CD1c-positive myeloid dendritic cell (primary cell): ENCODE data around the gene REPIN1.
"Not testable (repeated sequence)": the region's sequence is repeated elsewhere in the genome, so short reads cannot be mapped to it uniquely, and the experiment has no call there.

Source experiments
- DNase-seq: peaks from one replicate; pipeline ENCODE4 v3.0.0-alpha.2; 2016; ENCODE audit errors: extremely low spot score

The REPIN1 gene

DNA sequence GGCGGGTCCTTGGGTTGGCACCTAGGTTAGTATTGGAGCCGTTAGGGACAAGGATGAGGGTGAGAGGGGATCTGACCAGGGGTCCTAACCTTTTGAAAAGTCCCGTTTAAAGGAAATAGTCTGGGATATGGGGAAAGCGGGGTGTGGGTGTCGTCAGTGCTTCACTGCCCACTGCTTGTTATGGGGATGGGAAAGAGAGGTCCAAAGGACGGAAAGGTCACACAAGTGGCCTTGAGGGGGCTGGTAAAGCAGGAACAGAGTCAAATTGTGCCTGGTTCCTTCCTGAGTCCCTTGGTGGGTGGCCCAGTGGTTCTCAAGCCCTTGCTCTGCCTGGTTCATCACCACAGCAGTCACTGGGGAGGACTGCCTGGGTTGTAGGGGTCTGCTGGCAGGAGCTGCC, 7.9 kb downstream of the REPIN1 start:
- DNase-seq: peak; percentile 27

DNA sequence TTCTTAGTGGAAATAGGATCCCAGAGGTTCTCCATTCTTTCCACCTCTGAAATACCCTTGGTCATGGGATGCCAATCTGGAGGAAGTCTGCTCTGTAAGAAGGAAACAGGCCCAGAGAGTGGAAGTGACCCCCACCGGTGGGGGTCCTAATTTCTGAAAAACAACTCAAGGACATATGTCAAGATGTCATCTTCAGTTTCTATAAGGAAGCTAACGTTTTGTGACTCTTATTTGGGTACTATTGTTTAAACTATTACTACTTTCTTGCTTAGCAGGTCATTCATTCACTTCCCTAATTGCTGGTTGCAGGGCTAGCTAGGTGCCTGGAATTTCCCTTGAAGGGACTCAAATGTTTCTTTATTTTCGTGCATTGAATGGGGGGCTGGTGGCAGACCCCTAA, 8.6 kb downstream of the REPIN1 start:
- peak; percentile 68 for DNase-seq

DNA sequence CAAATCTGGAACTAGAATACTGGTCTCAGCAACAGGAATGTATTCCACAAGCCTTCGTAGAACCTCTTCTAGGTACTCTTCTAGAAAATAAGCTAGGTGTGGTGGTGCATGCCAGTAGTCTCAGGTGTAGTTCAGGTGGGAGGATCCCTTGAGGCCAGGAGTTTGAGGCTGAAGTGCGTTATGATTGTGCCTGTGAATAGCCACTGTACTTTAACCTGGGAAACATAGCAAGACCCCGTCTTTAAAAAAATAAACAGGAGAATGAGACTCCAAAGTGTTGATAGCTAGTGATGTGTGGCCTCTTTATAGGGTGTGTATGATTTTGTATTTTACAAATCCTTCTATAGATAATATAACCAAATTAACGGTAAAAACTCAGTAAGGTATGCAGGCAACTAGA, 9.0 kb downstream of the REPIN1 start:
- DNase-seq: no peak

DNA sequence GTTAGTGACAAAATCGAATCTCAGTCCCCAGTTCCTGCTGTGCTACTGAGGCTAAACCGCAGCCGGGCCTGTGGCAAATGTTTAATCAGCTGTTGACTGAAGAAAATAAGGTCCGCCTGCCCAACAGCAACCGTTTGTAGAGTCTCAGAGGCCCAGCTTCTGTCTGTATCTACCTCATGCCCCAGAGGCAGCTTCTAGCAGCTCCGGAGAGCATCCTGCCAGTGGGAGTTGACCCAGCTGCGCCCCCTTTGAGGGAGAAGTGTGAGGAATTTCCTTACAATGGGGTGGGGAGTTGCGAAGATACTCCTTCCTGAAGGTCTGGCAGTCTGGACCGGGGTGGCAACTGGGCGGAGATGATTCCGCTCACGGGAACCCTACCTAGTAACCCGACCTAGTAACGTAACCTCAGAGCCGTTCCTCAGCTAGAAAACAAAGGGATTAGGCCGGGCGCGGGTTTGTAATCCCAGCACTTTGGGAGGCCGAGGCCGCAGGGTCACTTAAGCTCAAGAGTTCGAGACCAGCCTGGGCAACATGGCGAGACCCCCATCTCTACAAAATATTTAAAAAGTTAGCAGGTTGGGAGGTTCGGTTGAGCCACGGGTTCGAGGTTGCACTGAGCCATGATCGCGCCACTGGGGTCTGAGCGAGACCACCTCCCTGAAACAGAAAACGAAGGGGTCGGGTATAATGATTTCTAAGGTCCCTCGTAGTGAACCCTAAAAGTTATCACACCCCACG, 9.7 kb downstream of the REPIN1 start:
- peak; percentile 56 for DNase-seq

DNA sequence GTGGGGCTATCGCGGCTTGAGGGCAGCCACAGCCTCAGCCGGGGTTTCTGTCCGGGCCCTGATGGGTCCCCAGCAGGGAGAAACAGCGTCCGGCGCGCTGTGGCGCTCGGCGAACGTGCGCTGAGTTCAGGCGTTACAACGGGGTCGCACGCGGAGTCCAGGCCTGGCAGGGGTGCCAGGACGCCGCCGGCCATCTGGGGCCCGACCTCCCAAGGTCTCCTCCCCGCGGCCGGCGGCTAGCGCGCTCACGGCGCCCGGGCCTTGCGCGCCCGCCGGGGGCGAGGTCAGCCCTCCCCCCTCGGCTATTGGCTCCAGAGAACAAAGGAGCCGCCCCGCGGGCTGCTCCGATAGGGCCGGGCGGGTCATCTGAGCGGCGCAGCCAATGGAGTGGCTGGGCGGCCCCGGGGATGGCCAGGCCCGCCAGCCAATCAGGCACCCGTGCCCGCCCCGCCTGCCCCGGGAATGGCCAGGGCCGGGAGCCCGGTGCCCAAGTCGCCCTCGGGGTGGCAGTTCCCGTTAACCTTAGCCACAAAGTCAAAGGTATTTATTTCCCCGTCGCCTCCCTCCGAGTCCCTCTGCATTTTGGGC, 10.3 kb downstream of the REPIN1 start, which contains the start of gene ZNF775:
Gene ZNF775 (plus strand): TSS at position 478 of the 588 bp plus-strand sequence. CDS start 9,141 bp downstream, outside the sequence.
- peak; percentile 98 for DNase-seq

DNA sequence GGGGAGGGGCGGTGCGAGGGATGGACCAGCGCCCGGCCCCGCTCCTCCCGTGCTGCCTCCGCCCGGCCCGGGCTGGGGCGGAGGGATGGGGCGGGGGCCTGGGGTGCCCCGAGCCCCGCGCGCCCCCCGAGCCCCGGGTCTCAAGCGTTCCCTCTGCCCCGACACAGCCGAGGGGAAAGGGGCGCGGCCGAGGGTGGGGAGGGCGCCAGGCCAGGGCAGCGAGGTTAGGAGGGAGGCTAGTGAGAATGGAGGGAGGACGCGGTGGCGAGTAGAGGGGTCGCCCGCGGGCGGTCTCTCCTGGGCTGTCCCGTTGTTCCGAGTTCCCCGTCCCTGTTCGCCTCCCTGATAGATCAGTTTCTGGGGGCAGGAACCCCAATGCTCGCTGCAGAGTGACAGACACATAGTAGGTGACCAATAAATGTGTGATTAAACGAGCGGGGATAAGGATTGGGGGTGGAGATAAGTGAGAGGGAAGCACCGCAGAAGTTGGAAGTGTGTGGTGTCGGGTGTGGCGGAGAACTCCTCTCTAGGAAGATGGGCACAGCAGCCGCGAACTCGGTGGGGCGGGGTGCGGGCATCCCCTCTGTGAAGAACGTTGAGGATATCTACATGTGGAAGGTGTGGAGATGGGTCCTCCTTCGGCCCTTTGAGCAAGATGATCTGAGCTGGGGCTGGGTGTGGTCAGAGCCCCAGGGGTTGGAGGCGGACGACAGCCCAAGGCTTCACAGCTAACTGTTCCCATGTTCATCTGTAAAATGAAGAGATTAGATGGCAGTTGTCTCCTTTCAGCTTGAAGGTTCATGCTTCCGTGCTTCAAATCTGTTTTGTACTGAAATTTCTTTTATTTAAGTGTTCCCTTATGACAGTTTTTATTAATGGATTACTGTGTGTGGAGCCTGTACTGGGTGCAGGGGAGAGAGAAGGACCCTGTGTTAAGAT, 11.1 kb downstream of the REPIN1 start:
- no peak for DNase-seq

DNA sequence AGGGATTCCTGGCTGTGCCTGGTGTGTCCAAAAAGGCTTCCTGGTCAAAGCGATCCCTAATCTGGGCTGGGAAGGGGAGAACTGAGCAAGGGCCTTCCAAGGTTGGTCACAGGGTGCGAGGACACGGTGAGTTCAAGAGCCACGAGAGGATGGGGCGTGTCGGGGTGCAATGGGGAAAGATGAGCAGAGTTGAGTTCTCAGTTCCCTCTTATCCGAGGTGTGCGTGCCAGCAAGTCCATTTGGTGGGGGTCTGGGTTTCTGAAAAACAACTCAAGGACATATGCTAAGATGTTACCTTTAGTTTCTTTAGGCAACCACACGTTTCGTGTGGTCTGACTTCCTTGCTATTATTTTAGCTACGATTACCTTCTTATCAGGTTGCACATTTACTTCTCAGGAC, 11.8 kb downstream of the REPIN1 start:
- DNase-seq: peak; percentile 43

DNA sequence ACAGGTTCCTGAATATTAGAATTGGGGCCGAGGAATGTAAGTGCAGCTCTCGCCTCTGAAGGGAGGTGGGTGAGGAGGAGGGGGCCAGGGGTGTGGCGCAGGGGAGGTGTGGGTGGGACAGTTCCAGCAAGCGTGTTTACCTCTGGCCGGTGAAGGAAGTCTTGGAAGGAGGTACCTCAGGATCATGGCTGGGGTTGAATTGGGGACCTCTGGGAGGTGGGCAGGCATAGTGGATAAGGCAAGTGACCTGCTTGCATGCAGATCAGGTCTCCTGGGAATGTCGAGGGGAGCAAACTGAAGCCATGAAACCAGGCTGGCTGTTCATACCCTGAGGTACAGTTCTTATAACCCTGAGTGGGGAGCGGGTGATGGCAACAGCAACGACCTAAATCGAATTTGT, 12.5 kb downstream of the REPIN1 start:
- DNase-seq: no peak

DNA sequence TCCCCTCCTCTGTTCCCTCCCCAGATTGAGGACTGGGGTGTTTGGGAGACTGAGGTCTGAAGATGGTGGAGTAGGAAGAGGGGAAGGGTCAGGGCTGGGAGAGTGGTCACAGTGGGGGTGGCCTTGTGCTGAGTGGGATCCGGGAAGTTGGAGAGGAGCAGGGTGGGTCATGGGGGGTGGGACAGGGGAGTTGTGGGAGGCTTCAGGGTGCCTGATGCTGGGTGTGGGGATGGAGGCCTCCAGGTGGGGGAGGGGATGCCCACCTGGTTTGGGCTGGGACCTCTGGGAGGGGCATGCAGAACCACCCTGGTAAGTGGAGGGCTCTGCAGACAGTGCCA, 13.1 kb downstream of the REPIN1 start:
- DNase-seq: no peak

DNA sequence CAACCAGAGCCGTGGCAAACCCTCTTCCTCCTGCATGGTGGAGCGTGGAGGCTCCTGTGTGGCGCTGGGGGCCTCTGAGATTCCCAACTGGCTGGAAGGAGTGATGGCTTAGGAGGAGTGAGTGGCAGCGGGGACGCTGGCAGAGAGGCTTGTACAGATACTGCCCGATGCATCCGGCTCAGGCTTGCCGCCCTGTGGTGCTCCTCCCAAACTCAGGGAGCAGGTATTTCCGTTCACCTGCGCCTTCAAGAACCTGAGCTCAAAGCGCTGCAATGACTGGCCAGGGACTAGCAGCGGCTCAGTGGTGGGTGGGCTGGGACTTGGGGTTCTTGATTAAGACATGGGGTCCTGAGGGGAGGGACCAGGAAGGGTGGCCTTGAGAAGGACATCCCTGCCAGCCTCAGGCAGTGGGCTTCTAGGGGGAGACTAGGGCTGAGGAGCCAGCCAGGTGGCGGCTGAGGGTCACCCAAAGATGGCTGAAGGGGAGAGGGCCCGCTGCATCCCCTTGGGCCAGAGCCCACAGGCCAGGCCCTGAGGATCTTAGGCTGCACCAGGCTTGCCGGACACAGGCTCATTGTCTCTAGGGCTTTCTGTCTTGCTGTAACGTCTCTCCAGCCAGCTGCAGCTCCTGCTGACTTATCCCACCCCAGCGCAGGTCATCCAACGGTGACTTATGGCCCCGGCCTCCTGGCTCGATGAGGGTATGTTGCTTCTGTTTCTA, 13.7 kb downstream of the REPIN1 start:
- no peak for DNase-seq

DNA sequence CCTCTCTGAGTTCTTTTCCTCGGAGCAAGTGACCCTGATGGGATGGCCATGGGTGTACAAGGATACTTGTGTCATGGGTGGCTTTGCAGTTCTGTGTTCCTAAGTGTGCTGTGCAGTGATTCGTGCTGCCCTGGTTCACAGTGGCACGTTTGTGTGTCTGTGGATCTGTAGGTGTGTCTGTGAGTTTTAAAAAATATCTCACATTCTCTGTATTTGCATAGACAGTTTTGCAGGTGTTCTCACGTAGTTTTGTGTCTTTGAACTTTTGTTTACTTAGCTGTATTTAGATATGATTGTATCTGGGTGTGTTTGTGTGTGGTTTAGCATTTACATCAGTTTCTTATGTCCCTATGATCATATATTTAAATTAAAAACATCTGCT, 14.2 kb downstream of the REPIN1 start:
- no peak for DNase-seq

DNA sequence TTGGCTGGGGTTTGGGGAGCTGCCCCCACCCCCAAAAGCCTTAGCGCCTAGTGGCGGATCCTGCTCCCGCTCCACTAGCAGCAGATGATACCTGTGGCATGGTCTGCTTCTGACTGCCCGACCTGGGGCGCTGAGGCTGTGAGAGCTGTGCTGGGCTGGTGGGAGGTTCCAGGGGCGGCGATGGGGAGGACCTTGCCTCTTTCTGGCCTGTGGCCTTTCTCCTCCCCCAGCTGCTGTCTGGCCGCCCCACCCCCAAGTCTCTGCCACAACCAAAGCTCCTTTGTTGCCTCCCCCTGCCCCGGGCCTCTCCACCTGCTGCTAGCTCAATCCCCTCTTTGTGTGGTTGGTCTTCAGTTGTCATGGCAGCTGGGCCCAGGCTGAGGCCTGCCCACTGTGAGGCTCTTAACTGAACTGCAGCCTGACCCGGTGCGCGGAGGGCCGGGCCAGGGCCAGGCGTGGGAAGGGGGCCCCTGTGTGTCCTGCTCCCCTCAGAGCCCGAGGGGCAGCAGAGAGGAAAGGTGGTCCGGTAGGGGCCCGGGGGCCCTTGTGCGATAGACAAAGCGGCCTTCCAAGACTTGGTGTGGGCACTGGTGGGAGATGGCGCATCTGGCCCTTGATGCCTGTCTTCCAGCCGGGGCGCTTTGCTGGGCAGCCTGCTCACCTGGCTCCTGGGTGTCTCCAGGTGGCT, 15.2 kb downstream of the REPIN1 start:
- no peak for DNase-seq

DNA sequence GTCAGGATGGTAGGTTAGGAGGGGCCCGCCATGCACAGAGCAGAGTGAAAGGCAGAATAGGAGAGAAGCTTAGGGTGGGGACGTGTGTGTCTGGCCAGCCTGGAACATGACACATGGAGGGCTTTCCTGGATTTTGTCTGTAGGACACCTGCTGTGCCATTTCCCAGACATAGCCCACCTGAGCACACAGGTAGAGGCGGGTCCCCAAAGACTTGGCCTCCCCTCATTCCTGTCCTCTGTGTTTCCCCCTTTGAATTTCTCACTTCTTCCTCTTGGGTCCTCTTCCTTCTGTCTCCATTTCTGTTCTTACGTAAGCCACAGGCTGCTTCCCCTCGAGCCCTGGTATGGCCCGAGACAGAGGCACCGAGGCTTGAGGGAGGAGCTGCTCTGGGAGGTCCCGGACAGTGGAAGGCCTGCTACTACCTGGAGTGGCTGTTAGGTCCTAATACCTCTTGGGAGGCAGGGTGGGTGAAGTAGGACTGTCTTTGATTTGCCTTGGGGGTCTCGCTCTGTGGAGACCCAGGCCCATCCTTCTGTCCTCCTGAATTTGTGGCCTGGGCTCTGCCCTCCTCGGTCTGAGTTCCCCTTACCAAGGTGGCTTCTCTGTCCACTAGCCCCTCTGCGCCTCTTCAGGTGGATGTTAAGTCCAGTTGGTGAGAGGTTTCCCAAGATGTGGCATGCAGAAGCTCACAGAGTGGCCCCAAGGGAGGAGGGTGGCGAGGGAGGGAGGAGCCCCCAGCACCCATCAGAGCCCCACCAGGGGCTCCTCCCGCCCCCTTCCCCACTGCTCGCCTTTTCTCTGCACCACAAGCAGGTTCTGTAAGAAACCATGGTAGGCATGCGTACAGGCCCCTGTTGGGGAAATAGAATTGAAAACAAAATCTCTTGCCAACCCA, 16.0 kb downstream of the REPIN1 start:
- DNase-seq: peak; percentile 38

DNA sequence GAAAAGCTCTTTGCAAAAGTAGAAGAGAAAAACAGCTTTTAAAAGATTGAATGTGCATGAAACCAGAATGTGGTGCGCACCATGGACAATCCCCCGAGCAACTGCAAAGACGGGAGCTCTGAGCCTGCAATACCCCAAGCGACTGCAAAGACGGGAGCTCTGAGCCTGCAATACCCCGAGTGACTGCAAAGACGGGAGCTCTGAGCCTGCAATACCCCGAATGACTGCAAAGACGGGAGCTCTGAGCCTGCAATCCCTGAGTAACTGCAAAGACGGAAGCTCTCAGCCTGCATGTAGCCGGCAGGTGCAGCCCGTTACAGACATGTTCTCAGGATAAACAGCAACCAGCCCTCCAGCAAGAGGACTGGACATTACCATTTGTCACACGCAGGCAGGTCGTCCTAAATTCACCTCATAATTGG, 16.7 kb downstream of the REPIN1 start:
- no peak for DNase-seq

DNA sequence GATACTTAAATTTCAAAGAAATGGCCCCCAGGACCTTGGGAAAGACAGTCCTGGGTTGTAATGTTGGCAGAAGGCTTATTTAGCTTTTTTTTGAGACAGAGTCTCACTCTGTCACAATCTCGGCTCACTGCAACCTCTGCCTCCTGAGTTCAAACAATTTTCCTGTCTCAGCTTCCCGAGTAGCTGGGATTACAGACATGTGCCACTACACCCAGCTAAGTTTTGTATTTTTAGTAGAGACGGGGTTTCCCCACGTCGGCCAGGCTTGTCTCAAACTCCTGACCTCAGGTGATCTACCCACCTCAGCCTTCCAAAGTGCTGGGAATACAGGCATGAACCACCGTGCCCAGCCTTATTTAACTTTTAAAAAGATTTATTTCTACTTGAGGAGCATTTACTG, 17.3 kb downstream of the REPIN1 start:
- DNase-seq: not testable (repeated sequence)

DNA sequence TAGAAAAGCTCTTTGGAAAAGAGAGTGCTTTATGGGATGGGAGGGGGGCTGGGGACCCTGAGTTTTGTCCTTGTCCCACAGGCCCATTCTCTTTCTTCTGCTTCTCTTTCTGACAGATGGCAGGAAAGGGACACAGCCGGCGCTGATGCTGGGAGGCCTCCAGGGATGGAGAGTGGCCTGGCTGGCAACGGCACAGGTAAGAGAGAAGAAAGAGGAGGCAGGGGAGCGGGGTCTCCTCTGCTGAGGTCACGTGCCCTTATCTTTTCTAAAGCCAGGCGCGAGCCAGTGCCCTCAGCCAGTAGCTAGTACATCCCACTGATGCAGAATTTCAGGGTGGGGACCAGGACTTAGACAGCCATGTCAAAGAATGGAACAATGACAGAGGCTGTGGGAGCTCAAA, 19.7 kb downstream of the REPIN1 start:
- DNase-seq: no peak

DNA sequence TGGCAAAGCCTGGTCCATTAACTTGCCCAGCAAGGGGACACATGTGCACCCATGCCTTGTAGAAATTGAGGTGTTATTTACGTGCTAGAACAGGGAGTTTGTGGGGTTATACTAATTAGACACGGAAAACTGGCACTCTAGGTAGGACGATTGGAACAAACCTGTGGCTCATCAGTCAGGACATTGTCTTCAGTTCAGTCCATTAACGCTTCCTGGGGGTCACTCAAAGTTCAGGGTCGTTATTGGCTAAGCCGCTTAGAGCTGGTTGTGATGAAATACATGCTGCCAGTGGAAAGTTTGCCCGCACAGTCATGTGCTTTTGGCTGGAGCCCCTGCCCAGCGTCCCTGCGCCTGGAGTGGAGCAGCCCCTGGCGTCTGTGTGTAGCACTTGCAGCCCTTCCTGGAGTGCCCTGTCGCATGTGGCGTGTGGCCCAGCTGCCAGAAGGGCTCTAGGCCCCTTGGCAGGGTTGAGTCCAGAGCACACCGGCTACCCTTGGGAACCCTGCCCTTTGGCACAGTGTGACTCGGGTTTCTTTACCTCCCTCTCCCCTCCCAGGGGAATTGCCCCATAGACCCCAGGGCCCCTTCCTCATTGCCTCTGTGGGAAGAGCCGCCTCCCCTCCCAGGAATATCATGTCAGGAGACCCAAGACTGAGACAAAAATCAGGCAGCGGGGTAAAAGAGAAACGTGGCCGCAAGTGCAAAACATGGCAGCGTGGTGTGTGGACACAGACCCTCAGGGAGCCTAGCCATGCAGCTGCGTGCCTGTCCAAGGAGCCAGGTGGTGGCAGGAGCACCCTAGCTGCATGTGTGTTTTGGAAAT, 20.3 kb downstream of the REPIN1 start:
- peak; percentile 44 for DNase-seq

DNA sequence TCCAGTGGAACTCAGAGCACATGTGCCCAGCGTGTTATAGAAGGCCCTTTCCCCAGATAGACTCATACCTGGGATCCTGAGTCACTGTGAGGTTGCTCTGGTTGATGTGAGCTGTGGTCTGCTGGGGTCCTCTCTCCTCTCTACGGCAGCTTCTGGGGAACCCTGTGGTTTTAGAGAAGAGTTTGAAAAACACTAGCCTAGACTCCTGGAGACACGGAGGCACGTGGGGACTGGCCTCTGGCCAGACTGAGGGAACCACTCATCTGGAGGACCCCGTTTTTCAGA, 20.9 kb downstream of the REPIN1 start:
- DNase-seq: no peak

DNA sequence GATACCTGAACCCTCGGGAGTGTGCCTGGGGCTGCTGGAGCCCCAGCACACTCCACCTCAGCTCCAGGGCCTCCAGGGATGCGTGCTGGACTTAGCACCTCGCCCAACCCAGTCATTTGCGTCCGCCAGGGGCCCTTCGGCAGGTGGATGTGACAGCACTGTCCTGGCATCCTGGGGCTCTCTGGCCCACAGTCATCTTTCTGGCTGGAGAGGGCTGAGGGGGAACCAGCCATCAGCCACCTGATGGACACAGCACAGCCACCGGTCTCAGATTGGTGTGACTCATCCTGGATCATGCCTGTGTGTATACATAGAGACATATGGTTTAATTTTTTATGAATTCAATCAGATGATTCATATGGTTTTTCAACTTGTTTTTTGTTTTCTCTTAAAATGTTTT, 21.6 kb downstream of the REPIN1 start:
- no peak for DNase-seq

DNA sequence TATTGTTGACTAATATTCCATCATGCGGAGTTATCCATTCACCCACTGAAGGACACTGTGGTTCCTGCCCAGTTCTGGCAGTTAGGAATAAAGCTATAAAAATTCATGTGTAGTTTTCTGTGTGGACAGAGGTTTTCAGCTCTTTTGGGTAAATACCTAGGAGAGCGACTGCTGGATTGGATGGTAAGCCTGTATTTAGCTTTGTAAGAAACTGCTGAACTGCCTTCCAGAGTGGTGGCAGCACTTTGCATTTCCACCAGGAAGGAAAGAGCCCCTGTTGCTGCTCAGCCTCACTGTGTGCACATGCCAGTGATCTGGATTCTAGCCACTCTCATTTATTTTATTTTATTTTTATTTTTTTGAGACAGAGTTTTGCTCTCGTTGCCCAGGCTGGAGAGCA, 24.7 kb downstream of the REPIN1 start:
- no peak for DNase-seq
